BJ (cell line): ENCODE data around the gene C14orf180. TPM values are rescaled to one million over a fixed set of nuclear protein-coding genes. Genes with fewer than 3 reads are reported as not detected.

Source experiments
- CTCF ChIA-PET: fragments of 350-600 bp; formaldehyde crosslinking; extraction: SDS; loops from one replicate; lab custom pipeline; 2021; ENCODE audit warnings: antibody characterized with exemption, inconsistent platforms; lab: Yijun Ruan, JAX
- POLR2A ChIA-PET: fragments of 300-600 bp; sonication (Branson Sonifier 250); formaldehyde crosslinking; extraction: SDS; loops from one replicate; lab custom pipeline; 2021; ENCODE audit warnings: antibody characterized with exemption; lab: Charles Lee
- DNase-seq: peaks from one replicate; pipeline ENCODE4 v3.0.0-alpha.2; 2011; ENCODE audit warnings: low read depth
- H3K27me3 ChIP-seq: 2 replicates; pipeline ENCODE4 v1.6.0; 2011; ENCODE audit warnings: low read length; ENCODE audit not compliant: control insufficient read depth, insufficient read depth
- H3K36me3 ChIP-seq: 2 replicates; pipeline ENCODE4 v1.5.1; 2011; ENCODE audit warnings: low read length; ENCODE audit not compliant: control insufficient read depth, insufficient read depth
- H3K4me3 ChIP-seq: 2 replicates; pipeline ENCODE4 v1.5.1; 2011; ENCODE audit warnings: low read depth, mild to moderate bottlenecking, control low read depth, low read length
- polyA plus RNA-seq: library from polyadenylated mRNA; depleted of rRNA; stranded (reverse); fragments of >200 nt; gene quantifications from 2 replicates; pipeline ENCODE4 v1.2.3, GENCODE V29; 2011
- TF ChIP-seq, protein P1 (sequence below): IDR thresholded peaks from 2 replicates; pipeline ENCODE4 v1.5.1; 2011; ENCODE audit warnings: low read depth, mild to moderate bottlenecking, control low read depth, inconsistent platforms, low read length, moderate library complexity; ENCODE audit not compliant: insufficient read depth

Gene C14orf180
- polyA plus RNA-seq, 1 experiment: not detected

DNA sequence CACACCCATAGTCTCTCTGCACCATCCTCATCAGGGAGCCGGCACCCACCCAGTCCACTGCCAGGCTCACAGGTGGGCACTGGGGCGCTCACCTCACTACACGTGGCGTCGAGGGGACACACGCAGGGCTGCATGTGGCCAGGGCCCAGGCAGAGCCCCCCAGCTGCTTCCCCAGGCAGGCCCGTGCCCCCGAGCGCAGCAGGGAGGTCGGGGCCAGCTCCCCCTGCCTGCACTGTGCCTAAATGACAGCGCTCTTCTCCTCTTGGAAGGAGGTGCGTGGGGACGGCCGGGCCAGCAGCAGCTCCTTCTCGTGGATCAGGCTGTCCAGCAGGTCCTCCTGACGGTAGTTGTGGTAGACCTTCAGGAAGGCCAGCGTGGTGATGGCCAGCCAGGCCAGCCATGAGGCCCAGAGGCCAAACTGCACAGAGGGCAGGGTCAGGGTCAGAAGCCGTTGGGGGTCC lies 13.7 kb downstream of the C14orf180 start:
- ChIA-PET CTCF (interaction anchor here (1.0 to 1.3 kb wide), 2 partner anchors 29 to 47 kb away, joined by 3 read pairs; no protein-coding TSS in a partner anchor), POLR2A (no interaction called here)
- no peaks in the 10 kb centered on the region for H3K36me3 ChIP-seq
- peaks cover 1% of the 10 kb centered on the region; the same call in 1 of the 2 replicates for H3K27me3 ChIP-seq
- no peak for DNase-seq
- TF ChIP-seq, protein P1, sequence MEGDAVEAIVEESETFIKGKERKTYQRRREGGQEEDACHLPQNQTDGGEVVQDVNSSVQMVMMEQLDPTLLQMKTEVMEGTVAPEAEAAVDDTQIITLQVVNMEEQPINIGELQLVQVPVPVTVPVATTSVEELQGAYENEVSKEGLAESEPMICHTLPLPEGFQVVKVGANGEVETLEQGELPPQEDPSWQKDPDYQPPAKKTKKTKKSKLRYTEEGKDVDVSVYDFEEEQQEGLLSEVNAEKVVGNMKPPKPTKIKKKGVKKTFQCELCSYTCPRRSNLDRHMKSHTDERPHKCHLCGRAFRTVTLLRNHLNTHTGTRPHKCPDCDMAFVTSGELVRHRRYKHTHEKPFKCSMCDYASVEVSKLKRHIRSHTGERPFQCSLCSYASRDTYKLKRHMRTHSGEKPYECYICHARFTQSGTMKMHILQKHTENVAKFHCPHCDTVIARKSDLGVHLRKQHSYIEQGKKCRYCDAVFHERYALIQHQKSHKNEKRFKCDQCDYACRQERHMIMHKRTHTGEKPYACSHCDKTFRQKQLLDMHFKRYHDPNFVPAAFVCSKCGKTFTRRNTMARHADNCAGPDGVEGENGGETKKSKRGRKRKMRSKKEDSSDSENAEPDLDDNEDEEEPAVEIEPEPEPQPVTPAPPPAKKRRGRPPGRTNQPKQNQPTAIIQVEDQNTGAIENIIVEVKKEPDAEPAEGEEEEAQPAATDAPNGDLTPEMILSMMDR: no peak
- H3K4me3 ChIP-seq: no peak overlapping the region

DNA sequence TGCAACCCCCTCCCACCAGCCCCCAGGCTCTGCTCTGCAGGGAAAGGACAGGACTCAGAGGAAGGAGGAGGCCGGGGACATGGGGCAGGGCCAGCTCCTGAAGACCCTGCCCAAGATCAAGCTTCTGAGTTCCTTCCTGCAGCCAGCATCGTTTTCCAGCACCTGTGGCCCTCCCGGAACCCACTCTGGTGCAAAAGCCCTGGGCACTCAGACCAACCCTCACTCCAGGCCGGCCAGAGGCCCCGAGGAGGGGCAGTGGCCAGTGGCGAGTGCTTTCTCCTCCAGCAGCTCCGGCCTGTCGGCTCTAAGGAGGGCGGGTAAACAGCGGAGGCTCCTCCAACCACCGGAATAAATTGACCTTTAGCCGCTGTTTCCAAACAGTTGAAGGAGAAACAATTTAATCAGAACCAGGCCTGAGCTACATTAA lies 14.2 kb downstream of the C14orf180 start:
- H3K27me3 ChIP-seq: peaks cover 1% of the 10 kb centered on the region; the same call in 1 of the 2 replicates
- CTCF ChIA-PET: interaction anchor here (1.0 to 1.3 kb wide), 2 partner anchors 29 to 46 kb away, joined by 3 read pairs; no protein-coding TSS in a partner anchor
- DNase-seq: no peak
- TF ChIP-seq, protein P1: no peak
- POLR2A ChIA-PET: no interaction called here
- no peaks in the 10 kb centered on the region for H3K36me3 ChIP-seq
- no peak overlapping the region for H3K4me3 ChIP-seq

DNA sequence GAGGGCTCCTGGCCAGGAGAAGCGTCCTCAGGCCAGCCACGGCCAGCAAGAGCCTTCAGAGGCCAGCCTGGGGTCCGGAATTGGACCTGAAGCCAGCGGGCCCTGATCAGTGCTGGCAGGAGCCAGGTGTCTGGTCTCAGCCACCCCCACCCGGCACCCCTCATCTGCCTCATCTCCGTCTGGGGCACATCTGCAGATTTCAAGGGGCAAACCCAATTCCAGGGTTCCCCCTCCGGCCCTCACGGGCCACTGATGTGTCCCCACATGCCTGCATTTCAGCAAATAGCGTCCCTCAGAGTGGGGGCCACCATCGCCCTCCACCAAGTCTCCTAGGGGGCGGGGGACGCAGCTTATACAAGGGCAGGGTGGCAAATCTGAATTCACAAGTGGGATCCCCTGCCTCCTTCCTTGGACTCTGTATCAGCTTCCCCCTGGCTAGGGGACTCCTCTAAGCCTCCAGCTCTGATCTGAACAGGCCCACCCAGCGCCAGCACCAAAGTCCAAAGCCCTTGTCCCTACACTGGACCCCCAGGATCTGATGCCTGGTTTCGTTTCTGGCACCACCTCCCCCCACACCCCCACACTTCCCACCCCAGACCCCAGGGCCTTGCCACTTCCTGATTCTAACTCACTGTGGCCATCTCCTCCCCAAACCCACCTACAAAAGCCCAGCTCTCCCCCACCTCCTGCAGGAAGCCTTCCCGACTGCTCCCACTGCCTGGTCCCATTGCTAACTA lies 14.9 kb downstream of the C14orf180 start:
- Histone ChIP-seq H3K4me3 (no peak overlapping the region), H3K27me3 (peaks cover 1% of the 10 kb centered on the region; the same call in 1 of the 2 replicates), H3K36me3 (no peaks in the 10 kb centered on the region)
- no peak for DNase-seq
- POLR2A ChIA-PET: no interaction called here
- TF ChIP-seq, protein P1: no peak
- CTCF ChIA-PET: interaction anchor here (1.0 to 1.3 kb wide), 2 partner anchors 30 to 45 kb away, joined by 3 read pairs; no protein-coding TSS in a partner anchor

GRCh38 chr14:104595116-104595675 lies 15.6 kb downstream of the C14orf180 start:
- ChIA-PET POLR2A (no interaction called here), CTCF (interaction anchor here (0.6 kb wide), 1 partner anchor 232 kb away, joined by 3 read pairs; no protein-coding TSS in a partner anchor)
- Histone ChIP-seq H3K27me3 (peaks cover 1% of the 10 kb centered on the region; the same call in 1 of the 2 replicates), H3K36me3 (no peaks in the 10 kb centered on the region), H3K4me3 (no peak overlapping the region)
- DNase-seq: no peak
- TF ChIP-seq, protein P1: no peak

- TF ChIP-seq, protein P1: no peak
- Histone ChIP-seq H3K36me3 (no peaks in the 10 kb centered on the region), H3K4me3 (no peak overlapping the region), H3K27me3 (peaks cover 1% of the 10 kb centered on the region; the same call in 1 of the 2 replicates)
- CTCF ChIA-PET: interaction anchor here (0.6 kb wide), 1 partner anchor 231 kb away, joined by 3 read pairs; no protein-coding TSS in a partner anchor
- no peak for DNase-seq
- POLR2A ChIA-PET: no interaction called here
Observed at GRCh38 chr14:104595911-104596450, 16.4 kb downstream of the C14orf180 start.
